ENCODE data around the gene ARSI.

The ARSI gene

GRCh38 chr5:150247726-150248125 is 55.0 kb downstream of the ARSI start:
- 89% methylated on average over 9 of the region's 9 CpGs for WGBS
- Histone ChIP-seq H2BK12ac (ENCODE audit: low read length in 2 of 2) (no peak overlapping the region), H3K27ac (ENCODE audit: low read length, poor library complexity, severe bottlenecking) (no peak overlapping the region), H3K4me1 (ENCODE audit: control insufficient read depth, insufficient read depth, low read depth, low read length) (peaks cover 6% of the 10 kb centered on the region), H3K4me3 (ENCODE audit: insufficient read depth in 1 of 2, low read depth in 1 of 2, low read length in 2 of 2) (no peak overlapping the region), H4K91ac (ENCODE audit: low read length) (no peak overlapping the region), H3K18ac (ENCODE audit: low read depth in 1 of 2, low read length in 2 of 2) (no peak overlapping the region), H3K27me3 (ENCODE audit: control insufficient read depth in 1 of 2, insufficient read depth in 1 of 2, low read length in 2 of 2) (no peaks in the 10 kb centered on the region), H2AK5ac (ENCODE audit: low read length, severe bottlenecking) (no peak overlapping the region), H3K36me3 (ENCODE audit: control insufficient read depth in 1 of 2, insufficient read depth in 2 of 2, low read depth in 1 of 2, low read length in 2 of 2) (peaks cover 0 to 25% of the 10 kb centered on the region in 2 experiments), H3K4ac (ENCODE audit: low read depth in 1 of 2, low read length in 2 of 2) (no peak overlapping the region), H4K8ac (ENCODE audit: low read length) (no peak overlapping the region), H3K79me1 (replicated peaks; ENCODE audit: low read length, poor library complexity, severe bottlenecking) (no peaks in the 10 kb centered on the region), H3K14ac (ENCODE audit: low read length in 2 of 2) (no peak overlapping the region), H3K23ac (ENCODE audit: low read length in 2 of 2) (no peak overlapping the region), H2BK5ac (ENCODE audit: low read depth, low read length, poor library complexity, severe bottlenecking) (no peak overlapping the region), H2BK15ac (ENCODE audit: low read depth, poor library complexity, severe bottlenecking) (peak overlapping the region; percentile 7), H3K4me2 (ENCODE audit: low read length, poor library complexity, severe bottlenecking) (no peak overlapping the region), H3K9me3 (ENCODE audit: control insufficient read depth, low read length) (no peaks in the 10 kb centered on the region), H2BK120ac (ENCODE audit: low read depth, low read length) (no peak overlapping the region), H3K9ac (ENCODE audit: low read length) (no peak overlapping the region), H2AFZ (ENCODE audit: low read depth, low read length) (no peak overlapping the region)
- DNase-seq = no peak

- H3K79me1 ChIP-seq (replicated peaks; ENCODE audit: low read length, poor library complexity, severe bottlenecking) = no peaks in the 10 kb centered on the region
- no peak overlapping the region for H3K9ac ChIP-seq (ENCODE audit: low read length)
- no peak overlapping the region for H2AFZ ChIP-seq (ENCODE audit: low read depth, low read length)
- H3K18ac ChIP-seq (ENCODE audit: low read depth in 1 of 2, low read length in 2 of 2) = no peak overlapping the region
- H2BK12ac ChIP-seq (ENCODE audit: low read length in 2 of 2) = peak overlapping the region in 1 of 2 experiments; percentile 15
- no peaks in the 10 kb centered on the region for H3K27me3 ChIP-seq (ENCODE audit: control insufficient read depth in 1 of 2, insufficient read depth in 1 of 2, low read length in 2 of 2)
- H4K91ac ChIP-seq (ENCODE audit: low read length) = peak overlapping the region; percentile 62
- no peak for DNase-seq
- no peak overlapping the region for H3K4me3 ChIP-seq (ENCODE audit: insufficient read depth in 1 of 2, low read depth in 1 of 2, low read length in 2 of 2)
- peaks cover 9% of the 10 kb centered on the region for H3K4me1 ChIP-seq (ENCODE audit: control insufficient read depth, insufficient read depth, low read depth, low read length)
- no peak overlapping the region for H2BK120ac ChIP-seq (ENCODE audit: low read depth, low read length)
- no peak overlapping the region for H3K27ac ChIP-seq (ENCODE audit: low read length, poor library complexity, severe bottlenecking)
- no peak overlapping the region for H3K23ac ChIP-seq (ENCODE audit: low read length in 2 of 2)
- no peak overlapping the region for H3K4ac ChIP-seq (ENCODE audit: low read depth in 1 of 2, low read length in 2 of 2)
- H2BK5ac ChIP-seq (ENCODE audit: low read depth, low read length, poor library complexity, severe bottlenecking) = no peak overlapping the region
- H2BK15ac ChIP-seq (ENCODE audit: low read depth, poor library complexity, severe bottlenecking) = peak overlapping the region; percentile 57
- H4K8ac ChIP-seq (ENCODE audit: low read length) = no peak overlapping the region
- H3K14ac ChIP-seq (ENCODE audit: low read length in 2 of 2) = no peak overlapping the region
- H3K36me3 ChIP-seq (ENCODE audit: control insufficient read depth in 1 of 2, insufficient read depth in 2 of 2, low read depth in 1 of 2, low read length in 2 of 2) = peaks cover 0 to 26% of the 10 kb centered on the region in 2 experiments
- no peak overlapping the region for H3K4me2 ChIP-seq (ENCODE audit: low read length, poor library complexity, severe bottlenecking)
- no peaks in the 10 kb centered on the region for H3K9me3 ChIP-seq (ENCODE audit: control insufficient read depth, low read length)
- 95% methylated on average over 5 of the region's 5 CpGs for WGBS
- H2AK5ac ChIP-seq (ENCODE audit: low read length, severe bottlenecking) = no peak overlapping the region
Observed at GRCh38 chr5:150246835-150247234, 55.9 kb downstream of the ARSI start.

DNA sequence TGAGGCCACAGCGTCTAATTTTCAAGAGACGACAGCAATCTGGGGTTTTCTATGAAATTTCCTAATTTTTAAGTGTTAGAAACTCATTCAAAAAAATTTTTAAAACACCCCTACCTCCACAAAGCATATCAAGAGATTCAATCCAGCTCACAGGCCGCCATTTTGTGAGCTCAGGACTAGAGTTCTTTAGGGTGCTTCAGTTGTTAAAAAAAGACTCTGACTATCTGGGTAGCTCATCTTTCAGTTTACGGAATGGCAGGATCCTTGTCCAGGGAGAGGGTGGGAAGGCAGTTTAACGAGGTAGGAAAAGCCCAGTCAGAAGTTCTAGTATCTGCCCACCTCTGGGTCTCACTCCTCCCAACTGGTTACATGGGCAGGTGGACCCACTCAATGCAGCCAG is 56.3 kb downstream of the ARSI start:
- Histone ChIP-seq H4K91ac (ENCODE audit: low read length) (no peak overlapping the region), H2AFZ (ENCODE audit: low read depth, low read length) (no peak overlapping the region), H3K4me3 (ENCODE audit: insufficient read depth in 1 of 2, low read depth in 1 of 2, low read length in 2 of 2) (no peak overlapping the region), H3K79me1 (replicated peaks; ENCODE audit: low read length, poor library complexity, severe bottlenecking) (no peaks in the 10 kb centered on the region), H2BK5ac (ENCODE audit: low read depth, low read length, poor library complexity, severe bottlenecking) (no peak overlapping the region), H3K18ac (ENCODE audit: low read depth in 1 of 2, low read length in 2 of 2) (peak overlapping the region in 1 of 2 experiments; percentile 61), H2AK5ac (ENCODE audit: low read length, severe bottlenecking) (no peak overlapping the region), H2BK120ac (ENCODE audit: low read depth, low read length) (no peak overlapping the region), H2BK12ac (ENCODE audit: low read length in 2 of 2) (peak overlapping the region in 1 of 2 experiments; percentile 55), H3K4me1 (ENCODE audit: control insufficient read depth, insufficient read depth, low read depth, low read length) (peaks cover 9% of the 10 kb centered on the region), H3K36me3 (ENCODE audit: control insufficient read depth in 1 of 2, insufficient read depth in 2 of 2, low read depth in 1 of 2, low read length in 2 of 2) (peaks cover 0 to 26% of the 10 kb centered on the region in 2 experiments), H2BK15ac (ENCODE audit: low read depth, poor library complexity, severe bottlenecking) (no peak overlapping the region), H3K4me2 (ENCODE audit: low read length, poor library complexity, severe bottlenecking) (no peak overlapping the region), H3K4ac (ENCODE audit: low read depth in 1 of 2, low read length in 2 of 2) (no peak overlapping the region), H4K8ac (ENCODE audit: low read length) (no peak overlapping the region), H3K27ac (ENCODE audit: low read length, poor library complexity, severe bottlenecking) (no peak overlapping the region), H3K9me3 (ENCODE audit: control insufficient read depth, low read length) (no peaks in the 10 kb centered on the region), H3K23ac (ENCODE audit: low read length in 2 of 2) (no peak overlapping the region), H3K9ac (ENCODE audit: low read length) (no peak overlapping the region), H3K27me3 (ENCODE audit: control insufficient read depth in 1 of 2, insufficient read depth in 1 of 2, low read length in 2 of 2) (no peaks in the 10 kb centered on the region), H3K14ac (ENCODE audit: low read length in 2 of 2) (no peak overlapping the region)
- no peak for DNase-seq
- WGBS = 94% methylated on average over 5 of the region's 5 CpGs
